Skeletal muscle satellite cell (primary cell): Measurements from ENCODE around the gene DHX30. TPM values are rescaled to one million over a fixed set of nuclear protein-coding genes. Genes with fewer than 3 reads are reported as not detected.
"Not testable (repeated sequence)": the region's sequence is repeated elsewhere in the genome, so short reads cannot be mapped to it uniquely, and the experiment has no call there.

Experiments
- H3K27me3 ChIP-seq: 2 replicates; pipeline ENCODE4 v1.7.0; 2013; ENCODE audit warnings: low read length; ENCODE audit not compliant: control insufficient read depth, insufficient read depth
- H3K36me3 ChIP-seq: 2 replicates; pipeline ENCODE4 v1.7.0; 2013; ENCODE audit warnings: mild to moderate bottlenecking, control low read depth, low read length; ENCODE audit not compliant: insufficient read depth
- H3K4me1 ChIP-seq: 2 replicates; pipeline ENCODE4 v1.7.0; 2013; ENCODE audit warnings: low read length; ENCODE audit not compliant: control insufficient read depth, insufficient read depth
- H3K4me2 ChIP-seq: 2 replicates; pipeline ENCODE4 v1.7.0; 2013; ENCODE audit warnings: mild to moderate bottlenecking, low read length
- H3K4me3 ChIP-seq: 2 replicates; pipeline ENCODE4 v1.7.0; 2013; ENCODE audit warnings: low read length
- H3K9ac ChIP-seq: 2 replicates; pipeline ENCODE4 v1.7.0; 2013; ENCODE audit warnings: mild to moderate bottlenecking, low read depth, low read length, moderate library complexity
- H3K9me3 ChIP-seq: replicated peaks from 2 replicates; pipeline ENCODE4 v1.7.0; 2013; ENCODE audit warnings: mild to moderate bottlenecking, control low read depth, low read length
- total RNA-seq: library from RNA; depleted of rRNA; stranded (reverse); fragments of >200 nt; gene quantifications from 2 replicates; pipeline ENCODE4 v1.2.3, GENCODE V29; 2012; rRNA removed

Gene DHX30
- total RNA-seq, result 73.4 and 73.5 TPM in 2 replicates

GRCh38 chr3:47802734-47803479 is at the start of gene DHX30:
DHX30 (plus strand) TSS chr3:47803138; CDS start chr3:47810684, 7,546 bp downstream.
- Histone ChIP-seq H3K4me1 (peaks cover 11% of the 10 kb centered on the region), H3K27me3 (no peaks in the 10 kb centered on the region), H3K36me3 (no peaks in the 10 kb centered on the region), H3K9ac (peak within 1 kb of the TSS; percentile 86), H3K9me3 (no peaks in the 10 kb centered on the region), H3K4me2 (peak within 1 kb of the TSS; percentile 86), H3K4me3 (peak within 1 kb of the TSS; percentile 77)

- Histone ChIP-seq H3K9ac (no peak overlapping the region), H3K36me3 (peaks cover 7% of the 10 kb centered on the region), H3K4me2 (no peak overlapping the region), H3K9me3 (no peaks in the 10 kb centered on the region), H3K4me3 (no peak overlapping the region), H3K27me3 (no peaks in the 10 kb centered on the region), H3K4me1 (no peaks in the 10 kb centered on the region)
These were observed 44.5 kb upstream of the DHX30 start for GRCh38 chr3:47758261-47759025.

- H3K4me3 ChIP-seq, H3K4me1 ChIP-seq, H3K9ac ChIP-seq, H3K4me2 ChIP-seq, H3K9me3 ChIP-seq, H3K27me3 ChIP-seq: not testable (repeated sequence)
- peaks cover 15% of the 10 kb centered on the region for H3K36me3 ChIP-seq
These were observed 42.7 kb upstream of the DHX30 start for GRCh38 chr3:47760207-47760606.

GRCh38 chr3:47761046-47761445 is 41.9 kb upstream of the DHX30 start:
- H3K9me3 ChIP-seq, result no peaks in the 10 kb centered on the region
- H3K9ac ChIP-seq, result no peak overlapping the region
- H3K4me3 ChIP-seq, result no peak overlapping the region
- no peak overlapping the region for H3K4me2 ChIP-seq
- H3K27me3 ChIP-seq, result no peaks in the 10 kb centered on the region
- peaks cover 15% of the 10 kb centered on the region for H3K36me3 ChIP-seq
- H3K4me1 ChIP-seq, result no peaks in the 10 kb centered on the region

- H3K9ac ChIP-seq, result no peak overlapping the region
- no peak overlapping the region for H3K4me3 ChIP-seq
- peaks cover 8% of the 10 kb centered on the region for H3K36me3 ChIP-seq
- no peaks in the 10 kb centered on the region for H3K4me1 ChIP-seq
- H3K9me3 ChIP-seq, result no peaks in the 10 kb centered on the region
- H3K27me3 ChIP-seq, result no peaks in the 10 kb centered on the region
- no peak overlapping the region for H3K4me2 ChIP-seq
These were observed 40.7 kb upstream of the DHX30 start for GRCh38 chr3:47762233-47762632.

- H3K9me3 ChIP-seq, result no peaks in the 10 kb centered on the region
- H3K36me3 ChIP-seq, result peaks cover 8% of the 10 kb centered on the region
- no peak overlapping the region for H3K4me3 ChIP-seq
- H3K4me1 ChIP-seq, result no peaks in the 10 kb centered on the region
- H3K9ac ChIP-seq, result no peak overlapping the region
- H3K27me3 ChIP-seq, result no peaks in the 10 kb centered on the region
- no peak overlapping the region for H3K4me2 ChIP-seq
These were observed 36.8 kb upstream of the DHX30 start for GRCh38 chr3:47766186-47766585.

- H3K4me2 ChIP-seq, result no peak overlapping the region
- no peaks in the 10 kb centered on the region for H3K4me1 ChIP-seq
- H3K36me3 ChIP-seq, result peaks cover 11% of the 10 kb centered on the region
- no peak overlapping the region for H3K9ac ChIP-seq
- H3K27me3 ChIP-seq, result no peaks in the 10 kb centered on the region
- no peaks in the 10 kb centered on the region for H3K9me3 ChIP-seq
- H3K4me3 ChIP-seq, result no peak overlapping the region
These were observed 30.9 kb upstream of the DHX30 start for GRCh38 chr3:47772047-47772446.

GRCh38 chr3:47772788-47773187 is 30.1 kb upstream of the DHX30 start:
- H3K9me3 ChIP-seq, result no peaks in the 10 kb centered on the region
- no peak overlapping the region for H3K9ac ChIP-seq
- H3K27me3 ChIP-seq, result no peaks in the 10 kb centered on the region
- H3K36me3 ChIP-seq, result peaks cover 11% of the 10 kb centered on the region
- no peak overlapping the region for H3K4me3 ChIP-seq
- no peaks in the 10 kb centered on the region for H3K4me1 ChIP-seq
- H3K4me2 ChIP-seq, result no peak overlapping the region

GRCh38 chr3:47778746-47779145 is 24.2 kb upstream of the DHX30 start:
- Histone ChIP-seq H3K9me3 (no peaks in the 10 kb centered on the region), H3K4me1 (peaks cover 13% of the 10 kb centered on the region), H3K4me3 (no peak overlapping the region), H3K9ac (no peak overlapping the region), H3K4me2 (peak overlapping the region; percentile 92), H3K36me3 (no peaks in the 10 kb centered on the region), H3K27me3 (no peaks in the 10 kb centered on the region)

- H3K4me3 ChIP-seq, result peak overlapping the region; percentile 78
- no peaks in the 10 kb centered on the region for H3K9me3 ChIP-seq
- peak overlapping the region; percentile 95 for H3K9ac ChIP-seq
- H3K27me3 ChIP-seq, result no peaks in the 10 kb centered on the region
- peak overlapping the region; percentile 92 for H3K4me2 ChIP-seq
- peaks cover 13% of the 10 kb centered on the region for H3K4me1 ChIP-seq
- H3K36me3 ChIP-seq, result no peaks in the 10 kb centered on the region
These were observed 21.9 kb upstream of the DHX30 start for GRCh38 chr3:47780741-47781684.
